Kidney epithelial cell (primary cell): ENCODE measurements around the gene RTP2. TPM values are rescaled to one million over a fixed set of nuclear protein-coding genes. Genes with fewer than 3 reads are reported as not detected.

Source experiments
- DNase-seq: peaks from one replicate; pipeline ENCODE4 v3.0.0-alpha.2; 2010; ENCODE audit warnings: low read depth
- H3K27me3 ChIP-seq: 2 replicates; pipeline ENCODE4 v1.6.0; 2011; ENCODE audit warnings: low read length; ENCODE audit not compliant: control insufficient read depth, insufficient read depth
- H3K36me3 ChIP-seq: 2 replicates; pipeline ENCODE4 v1.5.1; 2011; ENCODE audit warnings: low read length; ENCODE audit not compliant: control insufficient read depth, insufficient read depth
- H3K4me3 ChIP-seq: 2 replicates; pipeline ENCODE4 v1.5.1; 2011; ENCODE audit warnings: low read depth, mild to moderate bottlenecking, control low read depth, low read length
- total RNA-seq: library from RNA; depleted of rRNA; stranded (reverse); fragments of >200 nt; gene quantifications from 2 replicates; pipeline ENCODE4 v1.2.3, GENCODE V29; 2015
- TF ChIP-seq, protein P1 (sequence below): IDR thresholded peaks from 2 replicates; pipeline ENCODE4 v1.5.1; 2011; ENCODE audit warnings: mild to moderate bottlenecking, moderate library complexity, low read length, control low read depth, inconsistent platforms; ENCODE audit not compliant: insufficient read depth, poor library complexity, severe bottlenecking

RTP2 gene
- total RNA-seq: not detected in 2 replicates

GRCh38 chr3:187702507-187703033 lies at the start of gene RTP2:
RTP2 (minus strand) TSS chr3:187702557; CDS start chr3:187702128, 429 bp downstream.
- TF ChIP-seq, protein P1, sequence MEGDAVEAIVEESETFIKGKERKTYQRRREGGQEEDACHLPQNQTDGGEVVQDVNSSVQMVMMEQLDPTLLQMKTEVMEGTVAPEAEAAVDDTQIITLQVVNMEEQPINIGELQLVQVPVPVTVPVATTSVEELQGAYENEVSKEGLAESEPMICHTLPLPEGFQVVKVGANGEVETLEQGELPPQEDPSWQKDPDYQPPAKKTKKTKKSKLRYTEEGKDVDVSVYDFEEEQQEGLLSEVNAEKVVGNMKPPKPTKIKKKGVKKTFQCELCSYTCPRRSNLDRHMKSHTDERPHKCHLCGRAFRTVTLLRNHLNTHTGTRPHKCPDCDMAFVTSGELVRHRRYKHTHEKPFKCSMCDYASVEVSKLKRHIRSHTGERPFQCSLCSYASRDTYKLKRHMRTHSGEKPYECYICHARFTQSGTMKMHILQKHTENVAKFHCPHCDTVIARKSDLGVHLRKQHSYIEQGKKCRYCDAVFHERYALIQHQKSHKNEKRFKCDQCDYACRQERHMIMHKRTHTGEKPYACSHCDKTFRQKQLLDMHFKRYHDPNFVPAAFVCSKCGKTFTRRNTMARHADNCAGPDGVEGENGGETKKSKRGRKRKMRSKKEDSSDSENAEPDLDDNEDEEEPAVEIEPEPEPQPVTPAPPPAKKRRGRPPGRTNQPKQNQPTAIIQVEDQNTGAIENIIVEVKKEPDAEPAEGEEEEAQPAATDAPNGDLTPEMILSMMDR: no peak
- H3K4me3 ChIP-seq: no peak within 1 kb of the TSS
- H3K36me3 ChIP-seq: no peaks in the 10 kb centered on the region
- peaks cover 2% of the 10 kb centered on the region for H3K27me3 ChIP-seq
- DNase-seq: no peak

DNA sequence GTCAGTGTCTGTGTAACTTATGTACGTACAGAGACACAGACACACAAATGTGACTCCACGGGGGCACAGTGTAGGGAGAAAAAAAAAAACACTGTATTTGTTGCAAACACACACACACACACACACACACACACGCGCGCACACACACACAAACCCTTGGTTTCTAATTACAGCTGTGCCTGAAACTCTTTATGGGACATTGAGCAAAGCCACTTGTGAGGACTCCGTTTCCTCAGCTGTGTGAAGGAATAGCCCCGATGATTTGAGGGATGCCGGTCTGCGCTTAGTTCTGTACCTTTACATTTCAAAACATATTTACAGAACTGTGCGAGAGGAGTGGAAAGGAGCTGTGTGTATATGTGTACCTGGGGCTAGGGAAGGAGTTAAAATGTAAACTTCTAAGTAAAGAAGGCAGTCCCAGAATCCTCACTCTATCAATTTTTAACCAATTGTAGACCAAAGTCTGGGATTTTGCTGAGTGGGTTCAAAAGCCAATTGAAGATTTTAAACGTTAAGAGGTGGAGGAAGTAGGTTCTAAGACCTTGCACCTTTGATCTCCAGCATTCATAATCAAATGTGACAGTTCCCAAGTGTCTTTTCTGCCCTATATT lies 48.3 kb upstream of the RTP2 start:
- H3K4me3 ChIP-seq: peak overlapping the region; percentile 25
- H3K27me3 ChIP-seq: no peaks in the 10 kb centered on the region
- H3K36me3 ChIP-seq: no peaks in the 10 kb centered on the region
- TF ChIP-seq, protein P1: no peak
- DNase-seq: no peak

GRCh38 chr3:187750006-187750512 lies 47.7 kb upstream of the RTP2 start:
- Histone ChIP-seq H3K36me3 (no peaks in the 10 kb centered on the region), H3K4me3 (peak overlapping the region; percentile 31), H3K27me3 (no peaks in the 10 kb centered on the region)
- no peak for DNase-seq
- TF ChIP-seq, protein P1: no peak

DNA sequence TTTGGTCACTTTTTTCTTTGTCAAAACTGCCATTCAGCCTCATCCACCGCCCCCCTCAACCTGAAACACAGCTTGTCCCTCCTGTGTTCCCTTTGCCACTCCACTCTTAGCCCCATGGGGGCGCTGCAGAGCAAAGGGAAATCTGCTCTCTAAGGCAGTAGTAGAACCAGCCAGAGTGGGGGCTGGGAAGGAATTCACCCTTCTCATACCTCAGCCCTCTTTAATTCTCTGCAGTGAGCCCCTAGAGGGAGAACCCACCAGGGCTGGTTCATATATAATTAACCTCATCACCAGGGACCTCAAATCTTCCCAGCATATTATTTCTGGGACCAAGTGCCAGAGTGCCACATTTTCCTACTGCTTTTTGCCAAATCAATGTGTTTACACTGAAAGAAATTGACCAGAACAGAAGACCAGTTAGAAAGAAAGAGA lies 45.7 kb upstream of the RTP2 start:
- no peak overlapping the region for H3K4me3 ChIP-seq
- no peaks in the 10 kb centered on the region for H3K27me3 ChIP-seq
- TF ChIP-seq, protein P1: peak; percentile 98
- no peak for DNase-seq
- no peaks in the 10 kb centered on the region for H3K36me3 ChIP-seq

DNA sequence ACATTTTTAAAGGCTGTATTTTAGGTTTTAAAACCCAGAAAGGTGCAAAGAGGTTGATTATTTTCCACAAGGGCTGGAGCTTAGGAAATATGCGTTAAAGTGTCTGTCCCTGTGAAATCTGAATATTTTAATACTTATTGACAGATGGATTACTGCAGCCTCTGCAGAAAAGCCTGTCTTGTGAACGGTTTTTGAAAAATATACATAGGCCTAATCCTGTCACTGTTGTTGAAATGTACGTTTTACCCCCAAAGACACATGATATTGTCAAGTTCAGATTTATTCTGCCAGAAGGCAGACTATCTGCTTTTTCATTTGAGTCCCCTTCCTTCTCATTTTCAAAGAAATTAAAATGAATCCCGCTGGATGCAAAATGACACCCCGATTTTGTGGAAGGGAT lies 45.1 kb upstream of the RTP2 start:
- DNase-seq: no peak
- no peaks in the 10 kb centered on the region for H3K36me3 ChIP-seq
- no peak overlapping the region for H3K4me3 ChIP-seq
- H3K27me3 ChIP-seq: no peaks in the 10 kb centered on the region
- TF ChIP-seq, protein P1: no peak
